ENCODE measurements around the gene NF1.

DNA sequence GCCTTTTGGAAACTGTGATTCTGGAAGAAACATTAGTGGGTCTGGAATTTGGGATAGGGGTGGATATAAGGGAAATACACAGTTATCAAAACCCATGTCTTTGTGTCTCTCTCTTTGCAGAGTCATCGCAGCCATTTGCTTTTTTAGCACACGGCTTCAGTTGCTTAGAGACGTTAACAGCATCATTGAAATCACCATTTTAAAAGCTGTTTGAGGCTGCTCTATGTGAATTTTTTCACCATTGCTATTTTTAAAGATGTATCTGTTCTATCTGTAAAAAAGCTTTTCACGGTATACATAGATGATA lies 155.0 kb downstream of the NF1 start:
- no peak for TF ChIP-seq POLR2A (IDR thresholded peaks at IDR 0.05)
- TF ChIP-seq, protein P1, sequence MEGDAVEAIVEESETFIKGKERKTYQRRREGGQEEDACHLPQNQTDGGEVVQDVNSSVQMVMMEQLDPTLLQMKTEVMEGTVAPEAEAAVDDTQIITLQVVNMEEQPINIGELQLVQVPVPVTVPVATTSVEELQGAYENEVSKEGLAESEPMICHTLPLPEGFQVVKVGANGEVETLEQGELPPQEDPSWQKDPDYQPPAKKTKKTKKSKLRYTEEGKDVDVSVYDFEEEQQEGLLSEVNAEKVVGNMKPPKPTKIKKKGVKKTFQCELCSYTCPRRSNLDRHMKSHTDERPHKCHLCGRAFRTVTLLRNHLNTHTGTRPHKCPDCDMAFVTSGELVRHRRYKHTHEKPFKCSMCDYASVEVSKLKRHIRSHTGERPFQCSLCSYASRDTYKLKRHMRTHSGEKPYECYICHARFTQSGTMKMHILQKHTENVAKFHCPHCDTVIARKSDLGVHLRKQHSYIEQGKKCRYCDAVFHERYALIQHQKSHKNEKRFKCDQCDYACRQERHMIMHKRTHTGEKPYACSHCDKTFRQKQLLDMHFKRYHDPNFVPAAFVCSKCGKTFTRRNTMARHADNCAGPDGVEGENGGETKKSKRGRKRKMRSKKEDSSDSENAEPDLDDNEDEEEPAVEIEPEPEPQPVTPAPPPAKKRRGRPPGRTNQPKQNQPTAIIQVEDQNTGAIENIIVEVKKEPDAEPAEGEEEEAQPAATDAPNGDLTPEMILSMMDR (IDR thresholded peaks at IDR 0.05), result no peak
- no peak for TF ChIP-seq POLR2AphosphoS5 (IDR thresholded peaks at IDR 0.05)
